Measurements from ENCODE around the gene SLC35F3.

- TF ChIP-seq CTCF (conservative IDR thresholded peaks at IDR 0.05 in 1 of 2, IDR thresholded peaks at IDR 0.05 in 1 of 2; ENCODE audit: extremely low read depth in 1 of 2, insufficient read depth in 1 of 2, low read depth in 1 of 2, low read length in 2 of 2) (no peak), EZH2 (IDR thresholded peaks at IDR 0.05; ENCODE audit: borderline replicate concordance, low read length) (no peak)
These were observed 30.9 kb downstream of the SLC35F3 start for GRCh38 chr1:233935297-233935868.

Measured in mammary epithelial cell (primary cell).